IMR-90 (cell line): ENCODE results near the gene CCN2. TPM values are rescaled to one million over a fixed set of nuclear protein-coding genes. Genes with fewer than 3 reads are reported as not detected.

ENCODE experiments used
- ATAC-seq: fragments of 200-7000 bp; cut with Tn5 transposase; 2 replicates; pipeline ENCODE4 v1.9.1; 2020; ENCODE audit warnings: low read depth, mild to moderate bottlenecking, moderate library complexity
- BruUV-seq: library from RNA; stranded (reverse); fragments of 400-500 nt; replicated peaks from 2 replicates; lab custom pipeline; 2021; lab: Mats Ljungman, UMichigan
- CTCF ChIA-PET: fragments of 300-600 bp; formaldehyde crosslinking; extraction: SDS; loops from one replicate; lab custom pipeline; 2021; ENCODE audit warnings: antibody characterized with exemption; lab: Yijun Ruan, JAX
- POLR2A ChIA-PET: fragments of 300-600 bp; sonication (Branson Sonifier 250); formaldehyde crosslinking; loops from one replicate; lab custom pipeline; 2022; ENCODE audit warnings: antibody characterized with exemption; ENCODE audit not compliant: unreplicated experiment; lab: Charles Lee
- DNase-seq: peaks from one replicate; pipeline ENCODE4 v3.0.0; 2013
- H2AFZ ChIP-seq: replicated peaks from 2 replicates; pipeline ENCODE3; 2013; ENCODE audit warnings: low read length, mild to moderate bottlenecking; ENCODE audit not compliant: poor library complexity
- H2AK5ac ChIP-seq: 2 replicates; pipeline ENCODE4 v1.6.1; 2013; ENCODE audit warnings: low read depth, low read length, inconsistent platforms
- H2AK9ac ChIP-seq: replicated peaks from 2 replicates; pipeline ENCODE3; 2013; ENCODE audit warnings: mild to moderate bottlenecking, low read depth, low read length, moderate library complexity; ENCODE audit not compliant: poor library complexity
- H2BK120ac ChIP-seq: 2 replicates; pipeline ENCODE4 v1.6.1; 2013; ENCODE audit warnings: low read depth, low read length, inconsistent platforms
- H2BK15ac ChIP-seq: 3 replicates; pipeline ENCODE4 v1.6.1; 2013; ENCODE audit warnings: low read depth, low read length, inconsistent platforms
- H2BK20ac ChIP-seq: 2 replicates; pipeline ENCODE4 v1.6.1; 2013; ENCODE audit warnings: low read depth, mild to moderate bottlenecking, inconsistent platforms, low read length, moderate library complexity
- H2BK5ac ChIP-seq: 2 replicates; pipeline ENCODE4 v1.6.1; 2013; ENCODE audit warnings: mild to moderate bottlenecking, low read depth, low read length, inconsistent platforms; ENCODE audit not compliant: poor library complexity, severe bottlenecking
- H3K14ac ChIP-seq: replicated peaks from 2 replicates; pipeline ENCODE4 v1.6.1; 2013; ENCODE audit warnings: low read depth, low read length, inconsistent platforms
- H3K18ac ChIP-seq: 2 replicates; pipeline ENCODE4 v1.6.1; 2013; ENCODE audit warnings: low read depth, low read length, control low read depth
- H3K23ac ChIP-seq: 2 replicates; pipeline ENCODE4 v1.6.1; 2013; ENCODE audit warnings: low read depth, low read length, inconsistent platforms
- H3K27ac ChIP-seq: 2 replicates; pipeline ENCODE4 v1.5.1; 2013; ENCODE audit warnings: mild to moderate bottlenecking, control low read depth, low read length; ENCODE audit not compliant: insufficient read depth
- H3K27me3 ChIP-seq: 2 replicates; pipeline ENCODE4 v1.6.1; 2013; ENCODE audit warnings: low read length; ENCODE audit not compliant: control insufficient read depth, insufficient read depth
- H3K36me3 ChIP-seq: 2 replicates; pipeline ENCODE4 v1.6.1; 2013; ENCODE audit warnings: low read length, mixed read lengths; ENCODE audit not compliant: control insufficient read depth, insufficient read depth
- H3K4ac ChIP-seq: 2 replicates; pipeline ENCODE4 v1.6.1; 2013; ENCODE audit warnings: low read depth, low read length, inconsistent platforms
- H3K4me1 ChIP-seq: 2 replicates; pipeline ENCODE4 v1.6.1; 2013; ENCODE audit warnings: low read length, mixed read lengths; ENCODE audit not compliant: control insufficient read depth, insufficient read depth
- H3K4me2 ChIP-seq: 2 replicates; pipeline ENCODE4 v1.6.1; 2013; ENCODE audit warnings: low read depth, mild to moderate bottlenecking, control low read depth, low read length, moderate library complexity
- H3K4me3 ChIP-seq: 2 replicates; pipeline ENCODE4 v1.5.1; 2013; ENCODE audit warnings: low read depth, mild to moderate bottlenecking, control low read depth, low read length, moderate library complexity; ENCODE audit not compliant: insufficient read depth
- H3K56ac ChIP-seq: 2 replicates; pipeline ENCODE4 v1.6.1; 2013; ENCODE audit warnings: low read length, inconsistent platforms; ENCODE audit not compliant: insufficient read depth; ENCODE audit errors: extremely low read depth
- H3K79me1 ChIP-seq, 2 experiments: 2 replicates each; pipeline ENCODE4 v1.6.1; 2013; ENCODE audit warnings: low read length in 2 of 2, inconsistent platforms in 1 of 2, low read depth in 1 of 2
- H3K9ac ChIP-seq: 2 replicates; pipeline ENCODE4 v1.6.1; 2013; ENCODE audit warnings: low read depth, low read length, control low read depth
- H3K9me1 ChIP-seq: 2 replicates; pipeline ENCODE4 v1.6.1; 2013; ENCODE audit warnings: low read length, inconsistent platforms; ENCODE audit not compliant: insufficient read depth
- H3K9me3 ChIP-seq: 2 replicates; pipeline ENCODE4 v1.6.1; 2013; ENCODE audit warnings: low read length; ENCODE audit not compliant: control insufficient read depth, insufficient read depth
- H4K20me1 ChIP-seq: 2 replicates; pipeline ENCODE4 v1.6.1; 2013; ENCODE audit warnings: low read length, inconsistent platforms; ENCODE audit not compliant: insufficient read depth
- H4K5ac ChIP-seq: 2 replicates; pipeline ENCODE4 v1.6.1; 2013; ENCODE audit warnings: mild to moderate bottlenecking, low read depth, low read length, control low read depth
- H4K8ac ChIP-seq, 2 experiments: 2 replicates each; pipeline ENCODE4 v1.6.1; 2013; ENCODE audit warnings: low read depth in 2 of 2, low read length in 2 of 2, control low read depth in 1 of 2, inconsistent platforms in 1 of 2
- H4K91ac ChIP-seq: 2 replicates; pipeline ENCODE4 v1.6.1; 2013; ENCODE audit warnings: low read depth, low read length, inconsistent platforms; ENCODE audit not compliant: insufficient read depth
- CEBPB ChIP-seq: IDR thresholded peaks from 2 replicates; pipeline ENCODE4 v1.6.1; 2012; ENCODE audit warnings: low read depth, low read length, improper control_type of control experiment
- ELK1 ChIP-seq: fragments of 150-350 bp; IDR thresholded peaks from 2 replicates; pipeline ENCODE4 v1.6.1; 2016; ENCODE audit warnings: low read depth, mild to moderate bottlenecking, low read length, moderate library complexity, borderline replicate concordance
- POLR2A ChIP-seq: IDR thresholded peaks from 2 replicates; pipeline ENCODE4 v1.6.1; 2012; ENCODE audit warnings: mild to moderate bottlenecking, low read depth, low read length
- WGBS, 2 experiments: methylation state at CpG; one replicate each; pipeline versions ENCODE4 v1.1.5 to v1.1.7; 2013; ENCODE audit warnings: missing lambda C conversion rate in 2 of 2; ENCODE audit not compliant: insufficient read length in 1 of 2; ENCODE audit errors: extremely low coverage in 2 of 2; 5-methylcytosine and 5-hydroxymethylcytosine counted together
- dilution Hi-C: fragments of 300-500 bp; cut with HindIII; formaldehyde crosslinking; loops from one replicate; pipeline ENCODE4 v1.14.3; 2018; ENCODE audit warnings: low sequenced_read_pairs; ENCODE audit not compliant: unreplicated experiment
- in situ Hi-C: fragments of 300-500 bp; cut with MboI; formaldehyde crosslinking; loops from 3 replicates; pipeline ENCODE4 v1.14.3; 2019; ENCODE audit warnings: low sequenced_read_pairs, inconsistent platforms, mixed read lengths
- intact Hi-C: fragments of 100-400 bp; cut with micrococcal nuclease; formaldehyde crosslinking; loops from 2 replicates; pipeline ENCODE4 v1.10.0; 2022
- polyA plus RNA-seq, 3 experiments: library from polyadenylated mRNA; depleted of rRNA; stranded (reverse); fragments of >200 nt; gene quantifications; 2 replicates each; pipeline ENCODE4 v1.2.3, GENCODE V29; 2012; ENCODE audit warnings: low replicate concordance in 1 of 3
- total RNA-seq: library from RNA; depleted of rRNA; stranded (reverse); fragments of >200 nt; gene quantifications from 2 replicates; pipeline ENCODE4 v1.2.3, GENCODE V29; 2012

Gene CCN2
- total and polyA plus RNA-seq, 2 of the 4 experiments (the other 2 are of a cell fraction): 148 to 1,205 TPM

GRCh38 chr6:131946404-131946991 is 4.7 kb downstream of the CCN2 start:
- Histone ChIP-seq H3K56ac (no peak overlapping the region), H3K4me1 (no peaks in the 10 kb centered on the region), H3K27me3 (no peaks in the 10 kb centered on the region), H2BK20ac (no peak overlapping the region), H3K27ac (peak overlapping the region; percentile 16; the same call in 1 of the 2 replicates), H3K36me3 (peaks cover 16% of the 10 kb centered on the region), H3K14ac (no peak overlapping the region), H4K91ac (no peak overlapping the region), H3K4ac (no peak overlapping the region), H3K9ac (no peak overlapping the region), H3K9me1 (0 out of 2 replicates have a peak, but pooled peaks cover 2% of the 10 kb centered on the region), H2BK5ac (no peak overlapping the region), H4K5ac (no peak overlapping the region), H2AK5ac (no peak overlapping the region), H3K9me3 (no peaks in the 10 kb centered on the region), H2AFZ (no peak overlapping the region), H2BK120ac (no peak overlapping the region), H2AK9ac (no peak overlapping the region), H3K4me3 (peak overlapping the region; percentile 8; the same call in 1 of the 2 replicates), H3K4me2 (no peak overlapping the region; the same call in 1 of the 2 replicates), H3K79me1 (peaks cover 0 to 17% of the 10 kb centered on the region in 2 experiments; a peak in 2 of 4 replicates), H3K18ac (no peak overlapping the region), H4K8ac (no peak overlapping the region), H3K23ac (no peak overlapping the region), H4K20me1 (peaks cover 47% of the 10 kb centered on the region), H2BK15ac (0 out of 3 replicates have a peak overlapping the region, but pooled peaks have one; percentile 19)
- peak; percentile 78 for DNase-seq
- POLR2A ChIA-PET: interaction anchor here (0.6 to 1.6 kb wide), 2 partner anchors 100 to 139 kb away, joined by 3 to 6 read pairs; no protein-coding TSS in a partner anchor
- in situ Hi-C loops: no loop called here
- intact Hi-C loops: no loop called here
- dilution Hi-C loops: no loop called here
- TF ChIP-seq CEBPB (peak; percentile 38; the same call in 1 of the 2 replicates), ELK1 (no peak), POLR2A (peak; percentile 91)
- CTCF ChIA-PET: interaction anchor here (0.8 kb wide), 1 partner anchor 334 kb away, joined by 3 read pairs; no protein-coding TSS in a partner anchor
- no CpG with 5 or more reads among the region's 5 CpGs for WGBS, 2 experiments
- no TSS peak for BruUV-seq
- ATAC-seq: no peak
